ENCODE data around the gene MPHOSPH9.

The MPHOSPH9 gene

DNA sequence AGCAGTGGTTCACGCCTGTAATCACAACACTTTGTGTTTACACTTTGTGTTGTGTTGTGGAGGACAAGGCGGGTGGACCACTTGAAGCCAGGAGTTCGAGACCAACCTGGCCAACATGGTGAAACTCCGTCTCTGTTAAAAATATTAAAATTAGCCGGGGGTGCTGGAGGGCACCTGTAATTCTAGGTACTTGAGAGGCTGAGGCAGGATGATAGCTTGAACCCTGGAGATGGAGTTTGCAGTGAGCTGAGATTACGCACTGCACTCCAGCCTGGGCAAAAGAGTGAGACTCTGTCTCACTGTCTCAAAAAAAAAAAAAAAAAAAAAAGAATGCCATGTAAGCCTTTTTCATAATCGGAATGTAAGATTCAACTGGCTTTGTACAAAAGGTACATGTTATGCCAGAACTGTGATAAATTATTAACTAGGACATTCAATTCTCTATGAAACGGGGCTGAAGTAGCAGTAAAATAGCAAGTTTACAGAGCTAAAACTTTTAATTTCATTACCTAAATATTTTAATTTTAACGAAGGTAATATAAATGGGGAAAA is 68.2 kb downstream of the MPHOSPH9 start:
- TF ChIP-seq, protein P1, sequence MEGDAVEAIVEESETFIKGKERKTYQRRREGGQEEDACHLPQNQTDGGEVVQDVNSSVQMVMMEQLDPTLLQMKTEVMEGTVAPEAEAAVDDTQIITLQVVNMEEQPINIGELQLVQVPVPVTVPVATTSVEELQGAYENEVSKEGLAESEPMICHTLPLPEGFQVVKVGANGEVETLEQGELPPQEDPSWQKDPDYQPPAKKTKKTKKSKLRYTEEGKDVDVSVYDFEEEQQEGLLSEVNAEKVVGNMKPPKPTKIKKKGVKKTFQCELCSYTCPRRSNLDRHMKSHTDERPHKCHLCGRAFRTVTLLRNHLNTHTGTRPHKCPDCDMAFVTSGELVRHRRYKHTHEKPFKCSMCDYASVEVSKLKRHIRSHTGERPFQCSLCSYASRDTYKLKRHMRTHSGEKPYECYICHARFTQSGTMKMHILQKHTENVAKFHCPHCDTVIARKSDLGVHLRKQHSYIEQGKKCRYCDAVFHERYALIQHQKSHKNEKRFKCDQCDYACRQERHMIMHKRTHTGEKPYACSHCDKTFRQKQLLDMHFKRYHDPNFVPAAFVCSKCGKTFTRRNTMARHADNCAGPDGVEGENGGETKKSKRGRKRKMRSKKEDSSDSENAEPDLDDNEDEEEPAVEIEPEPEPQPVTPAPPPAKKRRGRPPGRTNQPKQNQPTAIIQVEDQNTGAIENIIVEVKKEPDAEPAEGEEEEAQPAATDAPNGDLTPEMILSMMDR (IDR thresholded peaks at IDR 0.05): no peak
- no peak overlapping the region for H3K27ac ChIP-seq
- H3K4me3 ChIP-seq: no peak overlapping the region
- no peak for DNase-seq (ENCODE audit: low spot score)

DNA sequence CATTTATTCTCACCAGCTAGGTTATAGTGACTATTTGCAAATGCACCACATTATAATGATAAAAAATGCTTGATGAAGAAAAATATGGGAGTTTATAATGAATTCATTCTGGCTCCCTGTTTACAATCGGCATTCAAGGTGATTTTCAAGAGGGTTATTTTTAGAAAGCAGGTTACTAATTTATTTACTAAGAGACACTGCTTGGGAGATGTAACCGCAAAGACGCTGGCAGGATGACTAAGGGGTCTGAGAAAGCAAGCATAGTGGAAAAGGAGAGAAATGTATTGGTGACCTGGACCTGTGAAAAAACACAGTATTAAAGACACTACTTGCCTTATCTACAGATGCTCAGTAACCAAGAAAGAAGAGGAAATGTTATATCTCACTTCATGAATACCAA is 68.7 kb downstream of the MPHOSPH9 start:
- Histone ChIP-seq H3K4me3 (no peak overlapping the region), H3K27ac (no peak overlapping the region)
- TF ChIP-seq, protein P1 (IDR thresholded peaks at IDR 0.05): no peak
- DNase-seq (ENCODE audit: low spot score): no peak

DNA sequence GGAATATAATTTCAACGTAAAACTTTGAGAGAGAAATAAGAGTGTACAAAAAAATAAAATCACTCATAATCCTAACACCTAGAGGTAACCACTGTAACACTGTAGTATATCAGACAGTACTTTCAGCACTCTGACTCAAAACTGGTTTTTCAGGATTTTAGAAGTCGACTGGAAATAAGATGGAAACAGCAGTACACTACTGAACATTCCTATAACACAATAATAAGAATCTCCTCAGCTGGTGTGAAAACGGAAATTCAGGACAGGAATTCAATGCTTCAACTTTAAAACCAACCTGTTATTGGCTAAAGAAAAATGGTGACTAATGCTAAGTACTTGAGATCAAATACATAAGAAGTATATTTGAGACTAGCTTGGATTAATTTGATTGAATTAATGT is 69.7 kb downstream of the MPHOSPH9 start:
- H3K4me3 ChIP-seq: no peak overlapping the region
- no peak overlapping the region for H3K27ac ChIP-seq
- TF ChIP-seq, protein P1 (IDR thresholded peaks at IDR 0.05): no peak
- DNase-seq (ENCODE audit: low spot score): no peak

DNA sequence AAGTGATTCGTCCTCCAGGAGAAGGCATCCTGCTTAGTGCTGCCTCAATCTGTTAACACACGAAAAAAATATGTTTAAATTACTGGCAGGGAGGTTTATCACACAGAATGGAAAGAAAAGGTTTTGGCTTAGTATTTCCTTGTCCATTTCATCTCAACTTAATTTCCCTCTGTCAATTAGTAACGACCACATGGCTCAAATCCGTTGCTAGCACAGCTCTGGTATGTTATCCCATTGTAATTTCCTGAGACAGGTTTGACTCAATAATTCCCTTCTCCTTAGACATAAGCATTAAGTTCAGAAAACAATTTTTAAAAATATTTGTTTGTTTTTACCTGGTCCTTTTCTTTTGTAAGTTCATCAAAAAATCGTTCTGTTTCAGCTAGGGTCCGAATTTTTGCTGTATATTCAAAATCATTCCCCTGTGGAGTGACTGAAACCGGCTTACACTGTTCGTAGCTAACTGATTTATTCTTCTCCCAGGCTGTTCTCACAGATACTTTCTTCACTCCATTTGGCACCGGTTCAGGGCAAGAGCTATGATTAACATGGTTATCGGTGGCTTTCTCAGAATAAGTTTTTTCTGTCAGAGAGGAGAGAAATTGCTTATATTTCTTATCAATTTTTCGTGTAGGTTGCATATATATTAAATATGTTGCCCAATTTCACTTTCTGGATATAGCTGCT is 72.0 kb downstream of the MPHOSPH9 start:
- TF ChIP-seq, protein P1 (IDR thresholded peaks at IDR 0.05): no peak
- Histone ChIP-seq H3K4me3 (no peak overlapping the region), H3K27ac (no peak overlapping the region)
- no peak for DNase-seq (ENCODE audit: low spot score)

DNA sequence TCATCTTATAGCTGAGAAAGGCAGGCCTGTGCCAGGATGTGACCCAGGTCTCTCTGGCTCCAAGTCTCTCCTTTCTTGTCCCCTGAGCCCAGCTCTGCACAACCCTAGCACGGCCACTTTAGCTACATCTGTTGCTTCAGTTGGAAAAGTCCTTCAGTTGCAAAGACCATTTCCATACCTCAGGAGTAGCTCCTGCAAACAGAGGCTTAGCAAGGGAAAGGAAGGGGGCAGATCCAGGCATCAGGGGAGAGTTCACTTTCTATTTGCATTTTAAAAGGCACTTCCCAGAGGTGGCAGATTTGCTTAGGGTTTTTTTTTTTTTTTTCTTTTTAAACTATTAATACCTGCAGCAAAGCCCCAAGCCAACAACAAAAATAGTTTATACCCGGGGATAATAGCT is 79.0 kb downstream of the MPHOSPH9 start:
- H3K4me3 ChIP-seq: no peak overlapping the region
- TF ChIP-seq, protein P1 (IDR thresholded peaks at IDR 0.05): no peak
- DNase-seq (ENCODE audit: low spot score): no peak
- no peak overlapping the region for H3K27ac ChIP-seq

DNA sequence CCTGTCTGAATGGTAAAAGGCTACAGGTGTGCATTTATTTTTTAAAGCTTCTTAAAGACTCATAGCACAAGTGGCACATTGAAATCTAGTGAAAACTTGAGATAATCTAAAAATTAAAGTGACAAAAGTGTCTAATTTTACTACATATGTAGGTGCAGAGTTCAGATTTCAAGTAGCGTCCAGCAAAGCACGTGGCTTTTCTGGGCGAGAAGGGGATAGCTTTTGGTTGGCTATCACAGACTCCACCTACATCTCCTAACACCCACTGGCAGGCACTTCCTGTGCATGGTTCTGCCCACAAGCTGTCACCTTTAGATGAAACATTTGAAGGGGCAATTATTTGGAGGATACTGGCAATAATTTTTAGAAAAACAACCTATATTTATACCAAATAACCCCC is 80.1 kb downstream of the MPHOSPH9 start:
- no peak for DNase-seq (ENCODE audit: low spot score)
- Histone ChIP-seq H3K4me3 (no peak overlapping the region), H3K27ac (no peak overlapping the region)
- TF ChIP-seq, protein P1 (IDR thresholded peaks at IDR 0.05): no peak

Measured in coronary artery (tissue), 2 donors.